DOHH2 (cell line): ENCODE results near the gene KCNJ4.

ENCODE experiments used
- H3F3A ChIP-seq: fragments of 200-600 bp; sonication (generic), shearing (Covaris generic); 2 replicates; pipeline ENCODE4 v1.6.0; 2016; ENCODE audit warnings: antibody characterized with exemption, mild to moderate bottlenecking; ENCODE audit not compliant: control insufficient read depth, insufficient read depth
- H3K27ac ChIP-seq: fragments of 200-600 bp; sonication (generic); 2 replicates; pipeline ENCODE4 v1.5.1; 2014; ENCODE audit warnings: low read depth, mild to moderate bottlenecking, low read length, moderate library complexity
- H3K27me3 ChIP-seq: fragments of 200-600 bp; sonication (generic); 2 replicates; pipeline ENCODE4 v1.6.1; 2014; ENCODE audit warnings: mild to moderate bottlenecking, low read length, mixed read lengths; ENCODE audit not compliant: control insufficient read depth
- H3K36me3 ChIP-seq: fragments of 200-600 bp; sonication (generic); 2 replicates; pipeline ENCODE4 v1.6.1; 2014; ENCODE audit warnings: mild to moderate bottlenecking, low read length, moderate library complexity, mixed read lengths; ENCODE audit not compliant: control insufficient read depth
- H3K4me1 ChIP-seq: fragments of 200-600 bp; sonication (generic); 2 replicates; pipeline ENCODE4 v1.6.1; 2014; ENCODE audit warnings: mild to moderate bottlenecking, low read length, mixed read lengths; ENCODE audit not compliant: control insufficient read depth
- H3K4me2 ChIP-seq: fragments of 200-600 bp; sonication (generic); 2 replicates; pipeline ENCODE4 v1.6.0; 2014; ENCODE audit warnings: mild to moderate bottlenecking, low read length, moderate library complexity
- H3K4me3 ChIP-seq: fragments of 200-600 bp; sonication (generic); 2 replicates; pipeline ENCODE4 v1.5.1; 2014; ENCODE audit warnings: mild to moderate bottlenecking, low read length, mixed read lengths
- H3K79me2 ChIP-seq: fragments of 200-600 bp; sonication (generic); 2 replicates; pipeline ENCODE4 v1.6.1; 2014; ENCODE audit warnings: mild to moderate bottlenecking, low read length, mixed read lengths; ENCODE audit not compliant: control insufficient read depth
- H3K9me2 ChIP-seq: fragments of 200-600 bp; sonication (generic); replicated peaks from 2 replicates; pipeline ENCODE4 v1.6.1; 2014; ENCODE audit warnings: mild to moderate bottlenecking, low read length, mixed read lengths; ENCODE audit not compliant: control insufficient read depth
- H3K9me3 ChIP-seq: fragments of 200-600 bp; sonication (generic); 2 replicates; pipeline ENCODE4 v1.6.1; 2014; ENCODE audit warnings: antibody characterized with exemption, low read length, mixed read lengths; ENCODE audit not compliant: control insufficient read depth, insufficient read depth
- H4K20me1 ChIP-seq: fragments of 200-600 bp; sonication (generic); 2 replicates; pipeline ENCODE4 v1.6.0; 2014; ENCODE audit warnings: low read depth, mild to moderate bottlenecking, antibody characterized with exemption, low read length, moderate library complexity; ENCODE audit not compliant: control insufficient read depth, insufficient read depth
- EZH2phosphoT487 ChIP-seq: fragments of 200-600 bp; sonication (generic); IDR thresholded peaks from 2 replicates; pipeline ENCODE4 v1.6.1; 2017; ENCODE audit warnings: borderline replicate concordance, mild to moderate bottlenecking, antibody characterized with exemption, low read length, moderate library complexity, mixed read lengths
- TF ChIP-seq, protein P1 (sequence below): fragments of 200-600 bp; sonication (generic); IDR thresholded peaks from one replicate; pipeline ENCODE4 v1.5.1; 2014; ENCODE audit warnings: antibody characterized with exemption, mild to moderate bottlenecking, low read depth, low read length; ENCODE audit not compliant: poor library complexity, severe bottlenecking

KCNJ4 gene

GRCh38 chr22:38491707-38492348, 36.8 kb upstream of the KCNJ4 start:
- H3K36me3 ChIP-seq, result peaks cover 96% of the 10 kb centered on the region
- H3K4me1 ChIP-seq, result no peaks in the 10 kb centered on the region
- H3K27me3 ChIP-seq, result no peaks in the 10 kb centered on the region
- H3K9me2 ChIP-seq, result no peaks in the 10 kb centered on the region
- TF ChIP-seq EZH2phosphoT487, result no peak
- TF ChIP-seq, protein P1, sequence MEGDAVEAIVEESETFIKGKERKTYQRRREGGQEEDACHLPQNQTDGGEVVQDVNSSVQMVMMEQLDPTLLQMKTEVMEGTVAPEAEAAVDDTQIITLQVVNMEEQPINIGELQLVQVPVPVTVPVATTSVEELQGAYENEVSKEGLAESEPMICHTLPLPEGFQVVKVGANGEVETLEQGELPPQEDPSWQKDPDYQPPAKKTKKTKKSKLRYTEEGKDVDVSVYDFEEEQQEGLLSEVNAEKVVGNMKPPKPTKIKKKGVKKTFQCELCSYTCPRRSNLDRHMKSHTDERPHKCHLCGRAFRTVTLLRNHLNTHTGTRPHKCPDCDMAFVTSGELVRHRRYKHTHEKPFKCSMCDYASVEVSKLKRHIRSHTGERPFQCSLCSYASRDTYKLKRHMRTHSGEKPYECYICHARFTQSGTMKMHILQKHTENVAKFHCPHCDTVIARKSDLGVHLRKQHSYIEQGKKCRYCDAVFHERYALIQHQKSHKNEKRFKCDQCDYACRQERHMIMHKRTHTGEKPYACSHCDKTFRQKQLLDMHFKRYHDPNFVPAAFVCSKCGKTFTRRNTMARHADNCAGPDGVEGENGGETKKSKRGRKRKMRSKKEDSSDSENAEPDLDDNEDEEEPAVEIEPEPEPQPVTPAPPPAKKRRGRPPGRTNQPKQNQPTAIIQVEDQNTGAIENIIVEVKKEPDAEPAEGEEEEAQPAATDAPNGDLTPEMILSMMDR, result no peak
- peaks cover 40% of the 10 kb centered on the region for H3K79me2 ChIP-seq
- no peak overlapping the region for H3K27ac ChIP-seq
- H3F3A ChIP-seq, result peaks cover 44% of the 10 kb centered on the region
- H4K20me1 ChIP-seq, result peaks cover 15% of the 10 kb centered on the region
- no peaks in the 10 kb centered on the region for H3K9me3 ChIP-seq
- no peak overlapping the region for H3K4me2 ChIP-seq
- H3K4me3 ChIP-seq, result no peak overlapping the region

DNA sequence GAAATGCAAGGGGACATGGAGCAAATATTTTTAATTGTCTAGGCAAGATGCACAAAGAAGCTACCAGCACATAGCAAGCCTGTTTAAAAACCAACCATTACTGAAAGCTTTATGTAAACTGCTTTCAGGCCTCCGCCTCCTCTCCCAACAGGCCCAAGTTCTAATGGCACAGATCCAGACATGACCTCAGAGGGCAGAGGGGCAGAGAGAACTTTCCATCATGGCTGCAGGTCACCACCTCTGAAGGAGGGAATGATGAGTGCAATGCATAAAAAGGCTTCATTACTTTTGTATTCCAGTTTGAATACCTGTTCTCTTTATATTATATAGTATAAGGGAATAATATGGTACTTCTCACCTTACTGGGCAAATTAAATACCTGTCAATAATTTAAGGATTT, 35.9 kb upstream of the KCNJ4 start:
- Histone ChIP-seq H3K27me3 (no peaks in the 10 kb centered on the region), H3K4me2 (no peak overlapping the region), H3K4me1 (no peaks in the 10 kb centered on the region), H4K20me1 (peaks cover 17% of the 10 kb centered on the region), H3K79me2 (peaks cover 32% of the 10 kb centered on the region), H3K36me3 (peaks cover 96% of the 10 kb centered on the region), H3K9me2 (no peaks in the 10 kb centered on the region), H3F3A (peaks cover 51% of the 10 kb centered on the region), H3K9me3 (no peaks in the 10 kb centered on the region), H3K4me3 (no peak overlapping the region), H3K27ac (no peak overlapping the region)
- TF ChIP-seq EZH2phosphoT487, result no peak
- TF ChIP-seq, protein P1, result no peak

DNA sequence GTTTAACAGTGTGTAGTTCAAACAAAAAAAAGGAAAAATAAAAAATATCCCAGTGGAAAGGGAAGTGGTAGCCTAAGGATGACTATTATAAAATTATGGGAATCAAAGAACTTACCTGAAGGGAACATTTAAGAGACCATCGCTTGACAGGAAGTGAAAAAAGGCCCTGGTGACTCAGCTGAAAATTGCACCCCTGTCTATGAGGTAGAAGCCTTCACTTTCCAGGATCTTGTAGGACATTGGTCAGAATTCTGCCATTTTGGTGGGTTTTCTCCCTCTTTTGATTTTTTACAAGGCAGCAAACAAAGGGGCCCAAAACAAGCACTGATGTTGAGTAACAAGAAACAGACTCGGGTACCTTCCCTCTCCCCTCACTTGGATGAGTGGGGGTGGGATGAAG, 35.5 kb upstream of the KCNJ4 start:
- Histone ChIP-seq H3K4me1 (no peaks in the 10 kb centered on the region), H3K9me3 (no peaks in the 10 kb centered on the region), H4K20me1 (peaks cover 17% of the 10 kb centered on the region), H3K36me3 (peaks cover 95% of the 10 kb centered on the region), H3K27me3 (no peaks in the 10 kb centered on the region), H3F3A (peaks cover 51% of the 10 kb centered on the region), H3K27ac (no peak overlapping the region), H3K4me2 (no peak overlapping the region), H3K79me2 (peaks cover 28% of the 10 kb centered on the region), H3K4me3 (no peak overlapping the region), H3K9me2 (no peaks in the 10 kb centered on the region)
- TF ChIP-seq, protein P1, result no peak
- no peak for TF ChIP-seq EZH2phosphoT487
